D721Med (cell line): ENCODE measurements around the gene AFF1.

Source experiments
- DNase-seq: peaks from one replicate; pipeline ENCODE4 v3.0.0; 2011; ENCODE audit warnings: low spot score; ENCODE audit not compliant: insufficient read length
- FAIRE-seq: peaks from 2 replicates; lab custom pipeline; 2011; peaks lifted over from hg19 to GRCh38; lab: Jason Lieb, UNC
- CTCF ChIP-seq: IDR thresholded peaks from 2 replicates; pipeline ENCODE4 v1.5.1; 2012; ENCODE audit warnings: mild to moderate bottlenecking, control low read depth; ENCODE audit not compliant: insufficient read depth; ENCODE audit errors: missing control alignments

Gene AFF1

GRCh38 chr4:87118421-87118820 is 183.6 kb downstream of the AFF1 start:
- no peak for FAIRE-seq
- DNase-seq = no peak

DNA sequence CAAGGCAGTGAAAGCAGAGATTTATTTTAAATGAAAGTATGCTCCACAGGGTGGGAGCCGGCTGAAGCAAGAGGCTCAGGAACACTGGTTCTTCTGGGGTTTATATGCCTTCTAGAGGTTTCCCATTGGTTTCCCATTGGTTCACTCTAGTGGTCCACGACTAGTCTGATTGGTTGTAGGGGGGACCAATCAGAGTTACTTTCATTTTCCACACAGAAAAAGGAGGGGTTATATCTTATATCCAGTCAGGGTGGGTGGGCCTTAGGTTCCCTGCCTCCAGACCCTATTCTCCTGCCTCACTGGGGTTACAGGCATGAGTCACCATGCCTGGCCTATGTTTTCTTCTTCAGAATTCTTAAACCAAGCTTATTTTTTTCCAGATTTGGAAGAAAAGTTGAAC is 184.0 kb downstream of the AFF1 start:
- DNase-seq (no peak), FAIRE-seq (no peak)
- no peak for TF ChIP-seq CTCF

More at GRCh38 chr4:87118421-87118820, 183.6 kb downstream of the AFF1 start:
- TF ChIP-seq CTCF = no peak

DNA sequence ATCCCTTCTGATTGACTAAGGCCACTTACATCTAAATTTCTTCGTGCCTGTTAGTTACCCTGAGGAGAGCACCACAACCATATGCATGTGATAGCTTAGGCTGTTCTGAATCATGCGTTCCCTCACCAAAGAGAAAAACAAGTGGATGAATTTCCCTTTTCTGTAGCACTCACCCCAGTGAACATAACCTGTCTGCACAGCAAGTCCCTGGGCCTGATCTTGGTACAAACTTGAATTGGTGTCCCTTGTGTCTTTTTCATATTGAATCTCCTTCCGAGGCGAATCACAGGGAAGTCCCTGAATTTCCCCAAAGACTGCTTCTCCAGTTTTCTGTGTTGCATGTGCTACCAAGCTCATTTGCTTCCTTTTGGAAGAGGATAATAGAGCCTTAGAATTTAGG is 185.2 kb downstream of the AFF1 start:
- no peak for TF ChIP-seq CTCF
- no peak for FAIRE-seq
- no peak for DNase-seq

DNA sequence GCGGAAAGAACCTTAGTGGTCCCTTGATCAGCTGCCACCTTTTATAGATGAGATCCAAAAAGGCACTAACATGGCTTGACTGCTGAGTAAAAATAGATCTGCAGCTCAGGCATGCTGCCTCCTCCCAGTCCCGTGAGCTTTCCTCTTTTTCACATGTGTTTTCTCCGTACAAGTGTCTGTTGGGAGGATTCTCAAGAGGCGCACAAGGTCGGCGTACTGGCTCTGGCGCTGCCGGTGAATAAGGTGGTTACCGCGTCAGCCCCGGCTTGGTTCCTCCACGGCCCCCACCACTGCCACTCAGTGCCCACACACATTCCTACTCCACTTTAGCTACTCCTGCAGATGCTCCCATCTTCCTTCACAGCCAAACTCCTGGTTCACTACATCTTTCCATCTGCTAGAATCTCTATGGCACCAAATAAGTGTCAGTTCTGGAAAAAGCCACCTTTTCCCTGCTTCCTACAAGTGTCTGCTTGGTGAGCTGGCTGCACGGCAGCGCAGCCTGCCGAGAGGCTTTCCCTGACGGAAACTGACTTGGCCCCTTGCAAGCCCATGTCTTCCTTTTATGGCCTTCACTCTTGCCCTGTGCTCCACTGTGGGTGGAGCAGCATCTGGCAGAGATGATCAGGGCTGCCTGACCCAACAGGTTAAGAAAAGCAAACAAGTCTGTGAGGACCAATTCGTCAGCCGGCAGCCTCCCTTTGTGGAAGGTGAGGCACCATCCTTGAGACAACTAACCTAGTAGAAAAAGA is 185.8 kb downstream of the AFF1 start:
- DNase-seq (no peak), FAIRE-seq (no peak)
- TF ChIP-seq CTCF = no peak

DNA sequence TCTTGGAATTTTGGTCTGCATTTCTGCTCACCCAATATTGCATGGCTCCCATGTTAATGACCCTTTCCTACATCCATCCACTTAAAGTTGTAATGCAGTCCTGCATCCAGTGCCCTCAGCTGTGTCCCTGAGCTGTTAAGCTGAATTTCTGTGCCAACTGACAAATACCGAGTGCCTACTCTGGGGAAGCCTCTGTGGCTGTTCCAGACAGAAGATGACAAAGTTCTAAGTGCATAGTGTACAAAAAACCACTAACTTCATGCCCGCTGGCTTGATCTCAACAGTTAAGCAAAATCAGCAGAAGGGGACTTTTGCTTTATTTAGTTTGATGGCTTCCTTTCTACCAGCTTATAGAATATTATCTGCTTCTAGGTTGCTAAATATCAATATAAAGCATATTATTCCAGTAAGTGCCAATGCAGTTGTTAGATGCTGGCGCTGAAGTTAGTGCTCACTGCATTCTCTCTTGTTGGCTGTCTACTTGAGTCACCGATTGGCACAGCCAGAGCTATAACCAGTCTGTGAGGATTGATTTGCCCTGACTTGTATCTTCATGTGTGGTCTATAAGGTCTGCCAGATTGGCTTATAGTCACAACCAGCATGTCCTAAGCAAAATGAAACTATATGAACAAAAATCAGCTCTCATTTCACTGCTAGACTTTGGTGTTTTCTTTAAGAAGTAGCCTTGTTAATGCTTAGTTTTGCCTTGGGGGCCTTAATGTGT is 186.7 kb downstream of the AFF1 start:
- FAIRE-seq (no peak), DNase-seq (no peak)
- no peak for TF ChIP-seq CTCF

DNA sequence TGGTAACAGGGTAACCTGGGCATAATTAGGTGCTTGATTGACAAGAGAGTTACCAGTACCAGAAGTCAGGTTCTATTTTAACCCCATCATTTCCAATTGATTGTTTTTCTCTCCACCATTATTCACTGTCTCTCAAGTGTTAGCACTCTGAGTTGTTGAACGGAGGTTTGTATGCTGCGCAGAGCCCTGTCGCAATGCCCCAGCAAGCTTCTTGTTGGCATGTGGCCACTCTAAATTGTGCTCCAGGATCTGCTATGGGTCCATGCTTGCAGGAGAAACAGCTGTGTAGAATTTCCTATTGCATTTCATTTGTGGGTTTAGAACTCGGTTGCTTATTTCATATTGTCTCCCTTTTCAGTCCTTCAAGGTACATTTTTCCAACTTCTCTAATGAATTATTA is 187.4 kb downstream of the AFF1 start:
- TF ChIP-seq CTCF = no peak
- FAIRE-seq = no peak
- DNase-seq = no peak

DNA sequence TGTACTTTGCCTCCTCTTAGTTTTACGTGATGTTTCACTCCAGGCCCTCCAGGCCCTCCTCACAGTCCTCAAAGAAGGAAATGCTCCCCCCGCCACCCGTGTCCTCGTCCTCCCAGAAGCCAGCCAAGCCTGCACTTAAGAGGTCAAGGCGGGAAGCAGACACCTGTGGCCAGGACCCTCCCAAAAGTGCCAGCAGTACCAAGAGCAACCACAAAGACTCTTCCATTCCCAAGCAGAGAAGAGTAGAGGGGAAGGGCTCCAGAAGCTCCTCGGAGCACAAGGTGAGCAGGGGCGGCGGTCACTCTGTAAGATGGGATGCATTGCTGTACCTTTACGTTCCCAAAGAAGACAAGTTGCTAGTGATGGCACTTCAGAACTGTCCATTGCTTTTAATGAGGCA is 191.2 kb downstream of the AFF1 start:
- FAIRE-seq (no peak), DNase-seq (no peak)
- TF ChIP-seq CTCF = no peak
